ENCODE results near the gene GLCE.
"Not testable (repeated sequence)": the region's sequence is repeated elsewhere in the genome, so short reads cannot be mapped to it uniquely, and the experiment has no call there.

GLCE gene

DNA sequence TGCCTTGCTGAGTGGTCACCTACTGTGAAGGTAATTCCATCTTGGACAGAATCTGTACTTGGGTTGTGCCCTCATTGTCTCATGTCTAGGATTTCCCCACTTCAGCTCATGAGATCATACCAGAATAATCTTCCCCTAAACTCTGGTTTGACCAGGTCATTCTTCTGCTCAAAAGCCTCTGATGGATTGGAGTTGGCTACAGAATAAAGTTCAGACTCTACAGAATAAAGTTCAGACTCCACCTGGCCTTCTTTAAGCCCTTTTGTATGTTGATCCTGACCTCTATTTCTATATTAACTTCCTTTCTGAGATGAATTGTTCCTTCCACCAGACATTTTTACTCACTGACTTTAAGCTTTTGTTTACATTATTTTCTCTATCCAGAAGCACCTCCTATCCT, 6.4 kb upstream of the GLCE start:
- intact Hi-C loops (cut with DNase I): no loop called here
- no peak for DNase-seq

DNA sequence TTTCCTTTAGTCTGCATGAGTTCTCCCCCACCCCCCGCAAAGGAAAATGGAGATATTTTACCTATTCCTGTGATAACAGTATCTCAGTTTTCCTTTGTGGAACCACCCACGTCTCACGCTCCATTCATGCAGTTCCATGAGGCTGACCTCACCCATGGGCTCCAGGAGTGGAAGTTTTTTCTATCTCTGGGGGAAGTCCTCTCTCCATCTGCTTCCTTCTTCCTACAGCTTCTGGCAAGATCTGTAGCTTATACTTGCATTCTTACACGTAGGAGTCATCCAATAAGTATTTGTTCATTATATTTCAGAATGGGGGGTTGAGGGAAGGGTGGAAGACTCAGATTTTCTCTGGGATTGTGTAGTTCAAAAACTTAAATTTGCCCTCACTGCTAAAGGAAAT, 5.8 kb upstream of the GLCE start:
- intact Hi-C loops (cut with DNase I): no loop called here
- DNase-seq: no peak

DNA sequence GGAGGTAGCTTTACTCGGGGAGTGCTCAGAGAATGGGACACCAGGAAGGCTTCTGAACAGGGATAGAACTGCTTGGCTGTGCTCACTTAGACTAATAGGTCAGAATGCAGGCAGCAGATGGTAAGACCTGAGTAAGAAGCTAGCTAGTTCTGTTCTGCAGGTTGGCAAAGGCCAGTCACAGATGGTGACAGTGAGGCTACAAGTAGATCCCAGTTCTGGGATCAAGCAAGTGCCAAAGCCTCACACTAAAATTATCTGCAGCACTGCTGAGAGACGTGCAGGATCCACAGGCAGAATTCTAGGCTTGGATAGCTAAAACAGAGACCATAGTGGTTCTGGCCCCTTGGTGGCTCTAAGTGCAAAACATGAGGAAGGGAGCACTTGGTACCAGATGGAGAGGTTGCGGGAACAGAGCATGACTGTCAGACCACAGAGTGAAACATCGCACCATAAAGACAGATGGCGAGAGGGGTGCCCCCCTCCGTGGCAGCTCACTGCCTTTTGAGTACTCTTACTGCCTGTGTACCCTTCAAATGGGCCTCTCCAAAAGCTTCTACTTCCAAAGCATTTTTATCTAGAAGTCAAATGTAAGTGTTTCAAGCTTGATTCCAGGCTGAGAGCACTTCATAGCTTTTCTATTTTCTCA, 3.6 kb upstream of the GLCE start:
- intact Hi-C loops (cut with DNase I): no loop called here
- peak in 12 of 42 donors; percentile 16 to 55 (median 32) for DNase-seq

DNA sequence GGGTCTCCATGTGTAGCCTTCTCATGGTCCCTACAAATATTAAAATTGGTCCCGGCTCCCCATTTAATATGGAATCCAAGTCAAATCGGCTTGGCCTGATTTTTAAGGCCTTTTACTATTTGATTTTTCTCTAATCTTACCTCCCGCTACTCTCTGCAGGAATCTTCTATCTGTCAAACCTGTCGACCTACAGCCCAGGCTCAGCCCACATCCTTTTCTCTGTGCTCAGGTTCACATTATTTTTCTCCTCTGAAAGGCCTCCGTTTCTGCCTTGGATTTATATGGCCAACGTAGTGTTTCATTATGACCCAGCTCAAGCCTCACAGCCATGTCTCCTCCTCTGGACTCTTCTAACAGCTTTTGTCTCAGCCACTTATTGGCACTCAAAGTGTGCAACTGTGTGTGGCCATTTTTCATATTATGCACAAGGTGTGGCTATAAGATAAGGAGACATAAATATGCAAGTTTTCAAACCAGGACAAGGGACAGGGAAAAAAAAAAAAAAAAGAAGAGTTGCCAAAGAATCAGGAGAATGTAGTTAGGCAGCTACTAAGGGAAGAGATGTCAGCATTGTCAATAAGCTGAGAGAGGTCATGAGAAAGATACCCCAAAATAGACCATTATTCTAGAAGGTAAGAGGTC, 2.1 kb upstream of the GLCE start:
- intact Hi-C loops (cut with DNase I): no loop called here
- DNase-seq: peak in 7 of 42 donors; percentile 22 to 65 (median 30)

DNA sequence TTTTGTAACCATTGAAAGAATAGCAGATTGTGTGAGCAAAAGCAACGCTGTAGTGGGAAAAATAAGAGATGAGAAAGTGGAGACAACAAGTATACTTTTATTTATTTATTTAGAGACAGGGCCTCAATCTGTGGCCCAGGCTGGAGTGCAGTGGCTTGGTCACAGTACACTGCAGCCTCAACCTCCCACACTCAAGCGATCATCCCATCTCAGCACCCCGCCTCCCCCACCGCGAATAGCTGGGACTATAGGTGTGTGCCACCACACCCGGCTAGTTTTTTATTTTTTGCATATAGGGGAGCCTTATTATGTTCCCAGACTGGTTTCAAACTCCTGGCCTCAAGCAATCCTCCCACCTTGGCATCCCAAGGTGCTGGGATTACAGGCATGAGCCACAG, 1.6 kb upstream of the GLCE start:
- DNase-seq: no peak
- intact Hi-C loops (cut with DNase I): no loop called here

DNA sequence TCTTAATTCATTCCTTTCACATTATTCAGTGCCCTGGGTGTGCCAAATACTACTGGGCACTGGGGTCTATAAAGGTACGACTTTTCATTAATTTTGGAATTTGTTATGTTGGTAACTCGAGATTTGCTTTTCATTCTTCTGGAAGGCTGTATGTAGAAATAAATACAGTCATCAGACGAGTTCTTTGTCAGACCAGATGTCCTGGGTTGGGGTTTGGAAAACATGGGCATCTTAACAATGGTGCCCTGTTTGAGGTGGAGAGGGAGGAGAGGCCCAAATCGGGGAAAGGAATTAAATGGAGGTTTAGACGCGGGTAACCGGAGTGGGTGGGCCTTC, 662 bp upstream of the GLCE start:
- intact Hi-C loops (cut with DNase I): no loop called here
- DNase-seq: no peak

- intact Hi-C loops (cut with DNase I): no loop called here
- peak; percentile 62 to 89 (median 78) for DNase-seq
Observed at GRCh38 chr15:69161079-69161877, 843 bp downstream of the GLCE start.

- intact Hi-C loops (cut with DNase I): no loop called here
- DNase-seq: no peak
Observed at GRCh38 chr15:69161878-69162213, 1.4 kb downstream of the GLCE start.

- DNase-seq: no peak
- intact Hi-C loops (cut with DNase I): no loop called here
Observed at GRCh38 chr15:69163141-69163669, 2.8 kb downstream of the GLCE start.

GRCh38 chr15:69164807-69165636, 4.6 kb downstream of the GLCE start:
- intact Hi-C loops (cut with DNase I): no loop called here
- no peak for DNase-seq

- intact Hi-C loops (cut with DNase I): no loop called here
- no peak for DNase-seq
Observed at GRCh38 chr15:69165637-69166025, 5.2 kb downstream of the GLCE start.

GRCh38 chr15:69167218-69167846, 6.9 kb downstream of the GLCE start:
- intact Hi-C loops (cut with DNase I): no loop called here
- no peak for DNase-seq

GRCh38 chr15:69168361-69168760, 7.9 kb downstream of the GLCE start:
- intact Hi-C loops (cut with DNase I): not testable (repeated sequence)

DNA sequence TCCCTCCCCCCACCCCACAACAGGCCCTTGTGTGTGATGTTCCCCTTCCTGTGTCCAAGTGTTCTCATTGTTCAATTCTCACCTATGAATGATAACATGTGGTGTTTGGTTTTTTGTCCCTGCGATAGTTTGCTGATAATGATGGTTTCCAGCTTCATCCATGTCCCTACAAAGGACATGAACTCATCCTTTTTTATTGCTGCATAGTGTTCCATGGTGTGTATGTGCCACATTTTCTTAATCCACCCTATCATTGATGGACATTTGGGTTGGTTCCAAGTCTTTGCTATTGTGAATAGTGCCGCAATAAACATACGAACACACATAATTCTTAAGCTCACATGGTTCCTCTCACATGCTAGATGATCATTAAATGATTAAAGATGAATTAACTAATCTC, 9.1 kb downstream of the GLCE start:
- DNase-seq; intact Hi-C loops (cut with DNase I): not testable (repeated sequence)

More at GRCh38 chr15:69168361-69168760, 7.9 kb downstream of the GLCE start:
- not testable (repeated sequence) for DNase-seq

DNA sequence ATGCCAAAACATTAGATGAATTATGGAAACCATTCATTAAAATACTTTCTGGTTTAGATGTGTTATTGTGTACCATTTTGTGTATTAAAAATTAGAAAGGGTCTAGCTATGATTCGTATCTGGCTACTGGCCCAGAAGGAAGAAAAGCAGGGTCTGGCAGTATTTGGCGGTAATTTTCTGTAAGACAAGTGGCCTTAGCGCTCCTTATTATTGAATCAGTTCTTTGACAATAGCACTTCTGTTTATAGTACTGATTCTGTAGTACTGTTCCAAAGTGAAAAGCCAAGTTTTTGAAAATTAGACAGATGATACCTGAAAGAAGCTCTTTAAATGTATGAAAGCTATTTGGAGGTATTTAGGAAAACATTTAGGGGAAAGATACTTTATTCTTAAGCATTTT, 10.2 kb downstream of the GLCE start:
- intact Hi-C loops (cut with DNase I): no loop called here
- no peak for DNase-seq

DNA sequence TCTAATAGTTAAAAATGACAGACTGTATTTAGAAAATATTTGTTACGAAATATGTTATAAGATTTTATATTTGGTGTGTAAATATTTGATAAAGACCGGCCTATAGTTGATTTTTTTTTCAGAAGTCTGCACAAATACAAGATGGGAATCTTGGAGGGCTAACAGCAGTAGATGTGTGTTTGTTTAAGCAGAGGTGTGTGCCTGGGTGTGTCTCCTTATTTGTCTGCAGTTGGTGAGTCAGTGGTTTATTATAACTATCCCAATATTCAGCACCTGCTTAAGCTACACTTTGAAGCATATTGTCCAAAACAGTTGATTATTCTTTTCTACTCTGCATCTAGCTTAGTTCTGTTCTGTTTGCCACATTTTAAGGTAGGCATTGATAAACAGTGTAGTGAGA, 12.4 kb downstream of the GLCE start:
- intact Hi-C loops (cut with DNase I): no loop called here
- DNase-seq: no peak

- no peak for DNase-seq
- intact Hi-C loops (cut with DNase I): no loop called here
Observed at GRCh38 chr15:69175536-69175935, 15.1 kb downstream of the GLCE start.

DNA sequence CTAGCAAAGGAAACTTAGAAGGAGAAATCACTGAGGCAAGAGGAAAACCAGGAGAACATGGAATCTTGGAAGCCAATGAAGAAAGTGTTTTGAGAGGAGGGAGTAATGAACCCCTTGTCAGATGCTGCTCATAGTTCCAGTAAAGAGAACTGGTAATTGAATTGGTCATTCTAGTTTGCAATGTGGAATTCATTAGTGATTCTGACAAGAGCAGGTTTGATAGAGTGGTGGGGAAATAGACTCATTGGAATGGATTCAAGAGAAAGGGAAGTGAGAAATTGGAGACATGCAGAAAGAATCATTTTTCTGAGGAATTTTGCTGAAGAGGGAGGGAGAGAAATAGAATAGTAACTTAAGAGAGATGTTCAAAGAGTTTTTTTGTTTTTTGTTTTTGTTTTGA, 21.0 kb downstream of the GLCE start:
- intact Hi-C loops (cut with DNase I): no loop called here
- no peak for DNase-seq

- intact Hi-C loops (cut with DNase I): no loop called here
- DNase-seq: no peak
Observed at GRCh38 chr15:69185216-69185615, 24.8 kb downstream of the GLCE start.

Measured in head of caudate nucleus (tissue), 42 donors.